ENCODE measurements around the gene HMGA1.

Gene HMGA1

DNA sequence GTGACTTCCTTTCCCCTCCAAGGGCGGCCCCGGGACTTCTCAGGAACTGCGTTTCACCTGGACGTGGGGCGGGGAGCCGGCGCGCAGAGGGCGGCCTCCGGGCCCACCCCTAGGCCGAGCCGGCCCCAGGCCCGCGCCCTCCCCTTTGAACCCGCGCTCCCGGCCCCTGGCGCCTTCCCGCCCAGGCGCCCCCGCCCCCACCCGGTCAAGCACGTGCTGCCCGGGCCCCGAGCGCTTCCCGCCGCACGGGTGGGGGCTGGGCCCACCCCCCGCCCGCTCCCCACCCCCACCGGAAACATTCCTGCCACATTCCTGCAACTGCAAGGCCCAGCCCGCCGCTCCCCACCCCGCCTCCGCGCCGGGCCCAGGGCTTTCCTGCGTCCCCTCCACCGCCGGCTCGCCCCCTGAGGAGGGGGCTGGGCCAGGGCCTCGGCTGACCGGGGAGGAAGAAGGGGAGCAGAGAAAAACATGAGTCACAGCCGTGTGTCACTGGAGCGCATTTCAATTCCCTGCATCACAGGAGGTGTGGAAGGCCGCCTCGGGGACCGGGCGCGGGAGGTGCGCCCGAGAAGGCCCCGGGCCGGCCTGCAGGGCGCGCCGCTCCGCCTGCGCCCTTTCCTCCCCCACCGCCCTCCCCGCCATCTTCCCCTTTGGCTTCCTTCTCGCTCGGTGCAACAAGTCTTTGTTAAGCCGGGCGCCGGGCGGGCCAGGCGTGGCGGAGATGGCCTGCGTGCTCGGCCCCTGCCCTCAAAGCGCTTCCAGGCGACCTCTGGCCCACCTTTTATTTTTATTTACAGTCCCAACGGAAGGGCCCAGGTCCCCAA lies 1.2 kb upstream of the HMGA1 start:
- TF ChIP-seq FOXM1 (IDR thresholded peaks at IDR 0.05; ENCODE audit: borderline replicate concordance, low read depth) (no peak), CEBPB (IDR thresholded peaks at IDR 0.05) (no peak), TCF12 (IDR thresholded peaks at IDR 0.05; ENCODE audit: low read depth) (peak; percentile 68; the same call in 1 of the 2 replicates), ZBTB7A (IDR thresholded peaks at IDR 0.05; ENCODE audit: low read depth) (peak; percentile 89), CREB1 (IDR thresholded peaks at IDR 0.05; ENCODE audit: low read depth) (no peak), RAD21 (IDR thresholded peaks at IDR 0.05; ENCODE audit: low read depth) (no peak), YY1 (IDR thresholded peaks at IDR 0.05; ENCODE audit: low read depth) (peak; percentile 77), NFIC (IDR thresholded peaks at IDR 0.05) (no peak), TEAD4 (IDR thresholded peaks at IDR 0.05) (peak; percentile 87), TAF1 (IDR thresholded peaks at IDR 0.05; ENCODE audit: low read depth) (no peak), EGR1 (IDR thresholded peaks at IDR 0.05) (peak; percentile 62; the same call in 1 of the 2 replicates), EP300 (IDR thresholded peaks at IDR 0.05; ENCODE audit: borderline replicate concordance) (0 out of 2 replicates have a peak, but pooled peaks have one; percentile 48)
- TF ChIP-seq, protein P1, sequence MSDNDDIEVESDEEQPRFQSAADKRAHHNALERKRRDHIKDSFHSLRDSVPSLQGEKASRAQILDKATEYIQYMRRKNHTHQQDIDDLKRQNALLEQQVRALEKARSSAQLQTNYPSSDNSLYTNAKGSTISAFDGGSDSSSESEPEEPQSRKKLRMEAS (IDR thresholded peaks at IDR 0.05) = peak; percentile 81; the same call in 1 of the 2 replicates
- TF ChIP-seq, protein P2, sequence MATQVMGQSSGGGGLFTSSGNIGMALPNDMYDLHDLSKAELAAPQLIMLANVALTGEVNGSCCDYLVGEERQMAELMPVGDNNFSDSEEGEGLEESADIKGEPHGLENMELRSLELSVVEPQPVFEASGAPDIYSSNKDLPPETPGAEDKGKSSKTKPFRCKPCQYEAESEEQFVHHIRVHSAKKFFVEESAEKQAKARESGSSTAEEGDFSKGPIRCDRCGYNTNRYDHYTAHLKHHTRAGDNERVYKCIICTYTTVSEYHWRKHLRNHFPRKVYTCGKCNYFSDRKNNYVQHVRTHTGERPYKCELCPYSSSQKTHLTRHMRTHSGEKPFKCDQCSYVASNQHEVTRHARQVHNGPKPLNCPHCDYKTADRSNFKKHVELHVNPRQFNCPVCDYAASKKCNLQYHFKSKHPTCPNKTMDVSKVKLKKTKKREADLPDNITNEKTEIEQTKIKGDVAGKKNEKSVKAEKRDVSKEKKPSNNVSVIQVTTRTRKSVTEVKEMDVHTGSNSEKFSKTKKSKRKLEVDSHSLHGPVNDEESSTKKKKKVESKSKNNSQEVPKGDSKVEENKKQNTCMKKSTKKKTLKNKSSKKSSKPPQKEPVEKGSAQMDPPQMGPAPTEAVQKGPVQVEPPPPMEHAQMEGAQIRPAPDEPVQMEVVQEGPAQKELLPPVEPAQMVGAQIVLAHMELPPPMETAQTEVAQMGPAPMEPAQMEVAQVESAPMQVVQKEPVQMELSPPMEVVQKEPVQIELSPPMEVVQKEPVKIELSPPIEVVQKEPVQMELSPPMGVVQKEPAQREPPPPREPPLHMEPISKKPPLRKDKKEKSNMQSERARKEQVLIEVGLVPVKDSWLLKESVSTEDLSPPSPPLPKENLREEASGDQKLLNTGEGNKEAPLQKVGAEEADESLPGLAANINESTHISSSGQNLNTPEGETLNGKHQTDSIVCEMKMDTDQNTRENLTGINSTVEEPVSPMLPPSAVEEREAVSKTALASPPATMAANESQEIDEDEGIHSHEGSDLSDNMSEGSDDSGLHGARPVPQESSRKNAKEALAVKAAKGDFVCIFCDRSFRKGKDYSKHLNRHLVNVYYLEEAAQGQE (IDR thresholded peaks at IDR 0.05; ENCODE audit: low read depth) = no peak
- TF ChIP-seq, protein P3, sequence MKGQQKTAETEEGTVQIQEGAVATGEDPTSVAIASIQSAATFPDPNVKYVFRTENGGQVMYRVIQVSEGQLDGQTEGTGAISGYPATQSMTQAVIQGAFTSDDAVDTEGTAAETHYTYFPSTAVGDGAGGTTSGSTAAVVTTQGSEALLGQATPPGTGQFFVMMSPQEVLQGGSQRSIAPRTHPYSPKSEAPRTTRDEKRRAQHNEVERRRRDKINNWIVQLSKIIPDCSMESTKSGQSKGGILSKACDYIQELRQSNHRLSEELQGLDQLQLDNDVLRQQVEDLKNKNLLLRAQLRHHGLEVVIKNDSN (IDR thresholded peaks at IDR 0.05) = no peak

DNA sequence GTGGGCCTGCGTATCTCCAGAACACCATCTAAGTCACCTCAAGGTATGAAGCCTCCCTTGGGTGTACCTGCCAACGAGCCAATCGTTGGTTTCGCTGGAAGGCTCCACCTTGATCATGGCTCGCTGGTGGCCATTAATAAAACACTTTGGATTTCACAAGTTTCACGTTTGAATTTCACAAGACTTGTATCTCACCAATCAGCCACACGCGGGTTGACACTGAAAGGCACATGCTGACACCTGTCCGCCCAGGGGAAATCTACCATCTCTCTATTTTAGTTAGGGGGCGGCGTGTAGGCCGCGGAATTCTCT lies 586 bp upstream of the HMGA1 start:
- TF ChIP-seq TCF12 (IDR thresholded peaks at IDR 0.05; ENCODE audit: low read depth) = no peak; the same call in 1 of the 2 replicates
- no peak for TF ChIP-seq FOXM1 (IDR thresholded peaks at IDR 0.05; ENCODE audit: borderline replicate concordance, low read depth)
- TF ChIP-seq ZBTB7A (IDR thresholded peaks at IDR 0.05; ENCODE audit: low read depth) = no peak
- no peak for TF ChIP-seq CREB1 (IDR thresholded peaks at IDR 0.05; ENCODE audit: low read depth)
- TF ChIP-seq, protein P2 (IDR thresholded peaks at IDR 0.05; ENCODE audit: low read depth) = no peak
- 0 out of 2 replicates have a peak, but pooled peaks have one; percentile 6 for TF ChIP-seq CEBPB (IDR thresholded peaks at IDR 0.05)
- TF ChIP-seq YY1 (IDR thresholded peaks at IDR 0.05; ENCODE audit: low read depth) = no peak
- TF ChIP-seq, protein P1 (IDR thresholded peaks at IDR 0.05) = peak; percentile 61
- no peak for TF ChIP-seq TAF1 (IDR thresholded peaks at IDR 0.05; ENCODE audit: low read depth)
- no peak for TF ChIP-seq NFIC (IDR thresholded peaks at IDR 0.05)

DNA sequence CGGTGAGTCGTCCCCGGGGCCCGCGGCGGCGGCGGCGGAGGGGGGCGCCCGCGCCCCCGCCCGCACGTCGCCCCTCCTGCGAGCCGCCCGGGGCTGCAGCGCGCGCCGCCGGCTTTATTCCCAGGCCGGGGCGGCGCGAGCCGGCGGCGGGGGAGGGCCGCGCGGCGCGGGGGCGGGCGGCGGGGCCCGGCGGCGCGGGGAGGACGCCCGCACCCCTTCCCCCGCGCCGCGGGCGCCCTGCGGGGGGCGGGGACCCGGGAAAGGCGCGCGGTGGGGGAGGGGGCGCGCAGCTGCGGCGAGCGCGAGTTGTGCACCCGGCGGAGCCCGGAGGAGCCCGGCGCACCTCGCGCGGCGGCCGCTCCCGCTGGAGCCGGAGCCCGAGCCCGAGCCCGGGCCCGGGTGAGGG lies 646 bp downstream of the HMGA1 start:
- TF ChIP-seq TCF12 (IDR thresholded peaks at IDR 0.05; ENCODE audit: low read depth) = no peak
- TF ChIP-seq EGR1 (IDR thresholded peaks at IDR 0.05) = no peak
- TF ChIP-seq, protein P1 (IDR thresholded peaks at IDR 0.05) = no peak
- TF ChIP-seq TAF1 (IDR thresholded peaks at IDR 0.05; ENCODE audit: low read depth) = no peak
- no peak for TF ChIP-seq YY1 (IDR thresholded peaks at IDR 0.05; ENCODE audit: low read depth)

DNA sequence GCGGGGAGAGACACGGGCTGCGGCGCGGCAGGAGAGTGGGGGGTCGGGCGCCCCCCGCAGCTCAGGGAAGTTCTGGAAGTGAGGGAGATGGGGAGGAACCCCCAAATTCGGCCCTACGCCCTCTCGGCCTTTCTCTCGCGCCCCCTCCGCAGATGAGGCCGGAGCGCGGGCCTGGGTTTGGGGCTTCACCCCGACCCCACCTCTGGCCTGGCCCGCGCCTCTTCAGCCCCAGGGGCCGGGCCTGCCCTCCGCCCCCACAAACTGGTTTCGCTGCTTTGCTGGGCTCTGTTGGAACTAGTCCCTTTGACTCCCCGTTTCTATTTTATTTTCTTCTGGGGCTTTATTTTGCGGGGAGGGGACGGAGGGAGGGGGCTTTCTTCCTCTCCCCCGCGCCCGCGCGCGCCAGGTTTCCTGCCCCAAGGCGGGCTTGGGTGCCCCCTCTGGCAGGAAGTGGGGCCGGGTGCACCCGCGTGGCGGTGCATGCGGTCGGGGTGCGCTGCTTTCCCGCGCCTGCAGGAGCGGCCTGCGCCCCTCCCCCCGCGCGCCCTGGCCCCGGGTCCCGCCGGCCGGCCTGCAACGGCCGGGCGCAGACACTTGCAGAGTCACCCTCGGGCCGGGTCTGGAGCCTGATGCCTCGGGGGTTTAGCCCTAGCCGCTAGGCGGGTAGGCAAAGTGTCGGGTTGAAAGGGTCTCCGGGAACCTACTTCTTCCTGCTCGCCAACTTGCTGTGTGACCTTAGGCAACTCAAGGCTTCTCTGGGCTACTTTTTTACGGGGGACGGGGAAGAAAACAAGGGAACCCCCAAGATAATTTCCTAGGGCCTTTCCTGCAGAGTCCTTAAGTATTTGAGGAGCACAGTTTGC lies 1.3 kb downstream of the HMGA1 start:
- peak; percentile 83 for TF ChIP-seq ZBTB7A (IDR thresholded peaks at IDR 0.05; ENCODE audit: low read depth)
- no peak for TF ChIP-seq CREB1 (IDR thresholded peaks at IDR 0.05; ENCODE audit: low read depth)
- TF ChIP-seq, protein P1 (IDR thresholded peaks at IDR 0.05) = peak; percentile 95
- TF ChIP-seq, protein P3 (IDR thresholded peaks at IDR 0.05) = no peak
- TF ChIP-seq EGR1 (IDR thresholded peaks at IDR 0.05) = peak; percentile 51; the same call in 1 of the 2 replicates
